GM21390 (cell line): ENCODE results near the gene THAP8.

ENCODE experiments used
- ATAC-seq: cut with Tn5 transposase; IDR thresholded peaks from one replicate; pipeline ENCODE4 v1.9.1; 2021; ENCODE audit not compliant: unreplicated experiment

Gene THAP8

GRCh38 chr19:36031308-36031707, 22.8 kb downstream of the THAP8 start:
- ATAC-seq: no peak

- no peak for ATAC-seq
Observed at GRCh38 chr19:36030264-36031148, 23.6 kb downstream of the THAP8 start.

- no peak for ATAC-seq
Observed at GRCh38 chr19:36028313-36029041, 25.6 kb downstream of the THAP8 start.

GRCh38 chr19:36027696-36028095, 26.4 kb downstream of the THAP8 start:
- no peak for ATAC-seq

GRCh38 chr19:36026091-36026876, 27.8 kb downstream of the THAP8 start:
- ATAC-seq: no peak

- ATAC-seq: no peak
Observed at GRCh38 chr19:36025541-36025940, 28.5 kb downstream of the THAP8 start.

GRCh38 chr19:36023432-36023831, 30.7 kb downstream of the THAP8 start:
- ATAC-seq: no peak

GRCh38 chr19:36019061-36019670, 34.9 kb downstream of the THAP8 start:
- no peak for ATAC-seq

GRCh38 chr19:36014012-36014924, 39.8 kb downstream of the THAP8 start, which contains the start of gene ALKBH6:
Gene ALKBH6, minus strand, starts transcription at chr19:36014213. Its CDS starts 816 bp downstream, at chr19:36013397.
- peak; percentile 97 for ATAC-seq

- no peak for ATAC-seq
Observed at GRCh38 chr19:36013280-36014011, 40.6 kb downstream of the THAP8 start.

- ATAC-seq: no peak
Observed at GRCh38 chr19:36010402-36010801, 43.7 kb downstream of the THAP8 start.

GRCh38 chr19:36009633-36010379, 44.3 kb downstream of the THAP8 start:
- no peak for ATAC-seq

GRCh38 chr19:36009220-36009619, 44.9 kb downstream of the THAP8 start:
- ATAC-seq: no peak

GRCh38 chr19:36008336-36008978, 45.6 kb downstream of the THAP8 start, which contains the start of gene SYNE4:
Gene SYNE4, minus strand, starts transcription at chr19:36008813. Its CDS starts 132 bp downstream, at chr19:36008681.
- ATAC-seq: no peak

GRCh38 chr19:36006955-36007354, 47.1 kb downstream of the THAP8 start:
- no peak for ATAC-seq

- no peak for ATAC-seq
Observed at GRCh38 chr19:36003284-36003683, 50.8 kb downstream of the THAP8 start.

- ATAC-seq: no peak
Observed at GRCh38 chr19:36001605-36002004, 52.5 kb downstream of the THAP8 start.

- ATAC-seq: no peak
Observed at GRCh38 chr19:35996777-35997176, 57.3 kb downstream of the THAP8 start.
